HG03521 (cell line): ENCODE results near the gene MED13L.

Source experiments
- ATAC-seq: cut with Tn5 transposase; IDR thresholded peaks from one replicate; pipeline ENCODE4 v1.9.1; 2021; ENCODE audit warnings: mild to moderate bottlenecking, moderate library complexity; ENCODE audit not compliant: unreplicated experiment

Gene MED13L

DNA sequence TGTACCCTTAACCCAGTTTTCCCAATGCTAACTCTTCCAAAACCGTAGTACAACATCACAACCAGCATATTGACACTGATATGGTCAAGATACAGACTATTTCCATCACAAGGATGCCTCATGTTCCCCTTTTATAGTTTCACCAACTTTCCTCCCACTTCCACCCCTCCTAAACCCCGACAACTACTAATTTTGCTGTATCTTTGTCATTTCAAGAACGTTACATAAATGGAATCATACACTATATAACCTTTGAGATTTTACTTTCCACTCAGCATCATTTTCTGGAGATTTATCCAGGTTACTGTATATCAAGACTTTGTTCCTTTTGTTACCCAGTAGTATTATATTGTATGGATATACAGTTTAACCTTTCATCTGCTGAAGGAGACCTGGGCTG, 88.9 kb downstream of the MED13L start:
- no peak for ATAC-seq

DNA sequence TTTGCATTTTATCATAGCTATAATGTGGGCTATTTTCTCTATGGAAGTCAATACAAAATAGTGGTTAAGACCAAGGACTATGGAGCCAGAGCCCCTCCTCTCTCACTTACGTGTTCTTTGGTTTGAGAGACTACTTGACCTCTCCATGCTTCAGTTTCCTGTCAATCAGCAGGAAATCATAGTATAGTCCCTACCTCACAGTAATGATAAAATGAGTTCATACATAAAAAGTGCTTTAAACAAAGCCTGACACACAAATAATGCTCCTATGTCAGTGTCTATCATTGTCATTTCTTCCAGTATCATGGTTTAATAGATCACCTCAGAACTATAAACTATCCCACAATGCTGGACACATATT, 90.4 kb downstream of the MED13L start:
- ATAC-seq = no peak

DNA sequence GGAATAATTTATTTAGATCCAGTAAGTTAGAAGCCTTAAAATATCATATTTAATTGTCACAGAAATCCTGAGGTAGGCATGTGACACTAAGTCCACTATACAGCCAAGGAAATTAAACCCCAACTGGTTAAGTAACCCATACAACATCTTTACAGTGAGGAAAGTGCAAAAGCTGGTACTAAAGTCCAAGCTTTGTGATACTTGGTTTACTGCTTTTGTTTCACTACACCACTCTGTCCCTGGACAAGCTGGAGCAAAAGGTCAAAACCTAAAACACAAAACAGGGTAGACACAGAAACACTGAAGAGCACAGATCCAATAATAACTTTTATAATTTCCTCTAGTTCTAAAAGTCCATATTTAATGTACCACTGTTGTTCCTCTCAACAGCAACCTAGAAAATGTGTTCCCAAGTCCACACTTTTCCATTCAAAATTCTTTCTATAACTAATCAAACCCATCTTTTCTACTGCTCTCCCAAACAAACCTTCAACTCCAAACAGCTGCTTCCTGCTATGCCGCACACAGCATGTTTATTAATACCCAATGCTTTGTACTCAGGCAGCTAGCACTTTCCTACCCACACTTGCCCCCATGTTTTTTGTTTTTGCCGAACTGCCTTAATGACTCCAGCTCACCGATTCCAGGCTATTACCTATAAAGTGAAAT, 90.9 kb downstream of the MED13L start:
- no peak for ATAC-seq

DNA sequence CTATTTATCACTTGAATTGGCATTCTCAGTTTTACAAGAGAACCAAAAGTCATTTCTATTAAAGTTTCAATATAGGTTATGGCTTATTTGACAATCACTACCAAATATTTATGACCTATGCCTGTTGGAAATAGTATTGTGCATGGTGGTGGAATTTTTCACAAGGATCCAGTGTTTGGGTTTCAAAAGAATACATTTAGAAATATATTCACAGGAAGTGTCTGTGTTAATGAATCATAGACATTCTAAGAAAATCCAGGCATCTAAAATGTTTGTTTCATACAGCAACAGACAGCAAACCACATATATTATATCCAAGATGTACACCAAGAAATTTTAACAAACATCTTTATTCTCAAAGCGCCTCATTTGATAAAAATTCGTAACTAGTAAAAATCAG, 92.7 kb downstream of the MED13L start:
- no peak for ATAC-seq

DNA sequence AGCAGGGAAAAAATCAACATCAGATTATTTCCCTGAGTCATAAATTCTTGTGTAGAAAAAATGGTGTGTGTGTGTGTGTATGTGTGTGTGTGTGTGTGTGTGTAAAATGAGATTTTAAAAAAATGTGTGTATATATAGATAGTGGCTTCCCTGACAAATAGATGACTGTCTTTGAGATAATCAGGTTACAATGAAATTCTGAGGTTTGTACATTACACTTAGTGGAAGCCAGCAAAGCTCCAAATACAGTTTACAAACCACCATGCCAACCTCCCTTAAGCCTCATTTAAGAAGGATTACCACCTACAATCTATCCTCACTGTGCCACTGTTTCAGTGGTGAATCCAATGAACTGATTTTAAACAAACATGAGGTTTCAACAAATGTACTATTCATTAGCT, 93.8 kb downstream of the MED13L start:
- no peak for ATAC-seq

DNA sequence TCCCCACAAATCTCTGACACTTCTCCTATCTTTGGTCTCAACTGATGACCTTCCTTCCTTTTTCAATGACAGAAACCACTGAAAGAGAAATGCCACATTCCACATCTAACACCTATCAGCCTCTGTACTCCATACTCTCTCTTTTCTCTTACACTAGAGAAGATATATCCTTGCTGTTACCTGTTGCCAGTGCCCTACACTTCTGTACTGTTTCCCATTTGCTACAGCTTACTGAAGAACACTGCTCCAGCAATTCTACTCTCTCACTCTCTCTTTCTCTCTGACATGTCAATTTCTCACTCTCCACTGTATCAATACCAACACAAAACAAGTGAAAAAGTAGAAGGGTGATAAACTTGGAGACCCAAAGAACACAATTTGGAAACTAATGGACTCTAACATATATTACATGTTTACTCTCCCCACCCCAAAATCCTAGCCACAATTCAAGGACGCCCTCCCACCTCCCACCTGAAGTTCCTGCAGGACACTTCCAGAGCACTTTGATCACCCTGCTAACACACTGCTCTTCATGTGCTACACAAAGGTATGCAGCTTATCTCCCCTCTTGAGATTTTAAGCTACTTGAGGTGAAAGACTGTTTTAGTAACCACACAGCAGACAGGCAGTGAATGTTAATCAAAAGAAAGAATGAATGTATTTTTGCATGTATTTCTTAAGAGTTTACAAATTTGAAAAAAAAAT, 95.0 kb downstream of the MED13L start:
- ATAC-seq = no peak

DNA sequence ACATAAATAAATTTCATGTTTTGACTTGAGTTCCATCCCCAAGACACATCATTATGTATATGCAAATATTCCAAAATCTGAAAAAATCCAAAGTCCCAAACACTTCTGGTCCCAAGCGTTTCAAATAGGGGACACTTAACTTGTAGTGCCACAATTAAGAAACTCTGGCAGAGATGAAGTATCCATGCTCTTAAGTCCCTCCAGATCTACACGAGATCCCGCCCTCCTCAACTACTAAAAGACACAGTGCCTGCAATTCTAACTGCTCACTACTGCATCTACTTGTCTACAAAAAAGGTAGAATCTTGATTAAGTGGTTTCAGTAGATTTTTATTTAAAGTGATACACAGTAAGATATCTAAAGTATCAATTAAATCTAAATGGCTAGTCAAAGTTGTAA, 97.0 kb downstream of the MED13L start:
- no peak for ATAC-seq

DNA sequence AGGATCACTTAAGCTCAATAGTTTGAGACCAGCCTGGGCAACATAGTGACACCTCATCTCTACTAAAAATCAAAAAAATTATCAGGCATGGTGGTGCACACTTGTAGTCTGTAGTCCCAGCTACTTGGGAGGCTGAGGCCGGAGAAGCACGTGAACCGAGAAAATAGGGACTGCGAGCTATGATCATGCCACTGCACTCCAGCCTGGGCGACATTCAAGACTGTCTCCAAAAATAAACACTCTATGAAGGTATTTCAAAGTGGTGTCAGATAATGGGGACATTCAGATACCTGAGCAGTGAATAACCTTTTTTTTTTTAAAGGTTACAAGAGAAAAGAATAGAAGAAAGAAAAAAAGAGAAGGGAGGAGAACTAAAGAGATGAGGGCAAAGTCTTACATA, 98.1 kb downstream of the MED13L start:
- ATAC-seq = no peak

DNA sequence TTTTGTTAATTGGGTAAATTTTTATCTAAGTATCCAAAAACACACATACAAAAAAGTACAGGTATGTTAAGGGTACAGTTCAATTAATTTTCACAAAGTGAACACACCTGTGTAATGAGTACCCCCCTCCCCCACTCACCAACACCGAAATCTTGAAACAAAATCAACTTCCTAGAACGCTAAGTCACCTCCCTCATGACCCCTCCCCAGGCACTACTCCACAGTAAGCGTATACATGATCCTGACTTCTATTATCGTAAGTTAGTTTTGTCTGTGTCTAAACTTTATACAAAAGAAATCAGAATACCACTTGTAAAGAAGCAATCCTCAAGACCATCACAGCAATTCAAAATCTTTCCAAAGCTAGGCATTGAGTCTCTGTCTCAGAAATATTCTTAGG, 100.5 kb downstream of the MED13L start:
- ATAC-seq = no peak

DNA sequence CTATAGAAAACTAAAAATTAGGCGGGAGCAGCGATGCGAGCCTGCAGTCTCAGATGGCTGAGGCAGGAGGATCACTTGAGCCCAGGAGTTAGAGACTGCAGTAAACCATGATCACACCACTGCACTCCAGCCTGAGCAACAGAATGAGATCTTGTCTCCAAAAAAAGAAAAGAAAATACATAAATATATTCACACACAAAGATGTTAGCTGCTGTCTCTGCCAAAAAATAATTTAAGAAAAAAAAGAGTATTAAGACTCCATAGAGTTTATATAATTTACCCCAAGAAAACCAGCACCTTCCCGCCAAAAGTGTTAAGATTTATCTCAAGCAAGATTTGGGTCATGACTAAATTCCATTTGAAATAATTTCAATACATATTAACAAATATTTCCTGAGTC, 102.6 kb downstream of the MED13L start:
- ATAC-seq = no peak

DNA sequence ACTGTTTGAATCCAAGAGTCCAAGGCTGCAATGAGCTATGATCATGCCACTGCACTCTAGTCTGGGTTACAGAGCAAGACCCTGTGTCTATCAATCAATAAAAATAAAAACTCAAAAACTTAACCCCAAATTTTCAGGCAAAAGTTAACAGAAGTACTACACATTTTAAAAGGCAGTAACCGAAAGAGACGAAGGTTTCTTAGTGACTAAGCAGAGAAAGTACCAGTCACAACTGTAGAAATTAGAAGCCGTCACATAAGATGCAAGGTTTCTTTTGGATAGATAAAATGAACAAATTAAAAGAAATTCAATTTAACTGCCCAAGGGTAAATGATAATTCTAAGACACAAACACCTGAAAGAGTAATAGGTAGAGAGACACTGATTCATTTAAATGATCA, 103.5 kb downstream of the MED13L start:
- ATAC-seq = no peak

DNA sequence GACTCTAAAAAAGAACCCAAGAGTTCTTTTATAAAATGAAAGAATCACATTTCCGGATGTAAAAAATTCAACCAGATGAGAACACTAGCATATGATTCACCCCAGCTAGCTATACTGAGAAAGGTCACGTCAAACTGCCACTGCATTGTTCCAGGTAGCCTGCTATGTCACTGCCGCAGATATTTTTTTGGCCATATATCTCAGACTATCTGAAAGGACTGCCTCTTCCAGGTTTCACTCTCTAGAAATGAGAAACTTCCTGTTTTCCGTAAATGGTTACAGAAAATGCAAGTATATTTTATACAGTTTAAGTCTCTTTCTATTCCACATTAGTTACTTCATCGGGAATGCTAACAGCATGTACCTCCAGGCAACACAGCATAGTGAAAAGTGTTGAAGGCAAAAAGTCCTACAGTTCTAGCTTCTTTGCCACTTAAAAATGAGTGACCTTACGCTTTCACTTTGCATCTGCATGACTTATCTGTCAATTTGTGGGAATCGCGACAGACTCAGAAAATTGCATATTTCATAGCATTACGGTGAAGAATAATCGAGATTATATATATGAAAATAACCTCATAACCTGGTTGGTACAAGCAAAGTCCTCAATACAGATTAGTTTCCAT, 105.2 kb downstream of the MED13L start:
- ATAC-seq = no peak

DNA sequence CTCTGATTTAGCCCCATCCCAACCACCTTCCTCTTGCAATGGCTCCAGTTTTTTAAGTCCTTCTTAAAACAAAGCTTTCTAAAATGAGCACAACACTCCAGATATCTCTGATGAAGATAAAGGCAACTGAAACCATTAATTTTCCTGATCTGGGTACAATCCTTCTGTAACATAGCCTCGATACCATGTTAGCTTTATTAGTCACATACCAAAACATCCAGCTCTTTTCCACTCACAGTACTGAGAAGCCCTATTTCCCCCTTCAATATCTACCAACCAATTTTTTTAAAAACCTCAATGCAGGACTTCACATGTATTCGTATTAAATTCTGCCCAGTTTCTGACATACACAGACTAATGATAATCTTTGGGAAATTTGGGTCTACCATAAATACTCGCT, 105.9 kb downstream of the MED13L start:
- no peak for ATAC-seq

DNA sequence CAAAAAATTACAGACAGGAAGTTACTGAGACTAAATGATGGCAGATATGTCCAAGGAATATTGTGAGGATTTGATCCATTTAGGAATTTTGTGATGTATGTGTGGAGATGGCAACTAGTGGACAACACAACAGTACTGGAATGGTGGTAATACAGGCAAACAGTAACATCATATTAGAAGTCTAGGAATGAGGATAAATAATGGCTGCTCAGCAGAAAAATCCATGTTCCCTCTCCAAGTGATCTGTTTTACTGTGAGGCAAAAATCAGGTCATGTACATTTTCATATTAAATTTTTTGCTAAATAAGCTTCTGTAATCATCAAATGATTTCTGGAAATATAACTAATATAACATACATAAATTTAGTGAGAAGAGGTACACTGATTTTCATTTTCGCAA, 108.4 kb downstream of the MED13L start:
- no peak for ATAC-seq

DNA sequence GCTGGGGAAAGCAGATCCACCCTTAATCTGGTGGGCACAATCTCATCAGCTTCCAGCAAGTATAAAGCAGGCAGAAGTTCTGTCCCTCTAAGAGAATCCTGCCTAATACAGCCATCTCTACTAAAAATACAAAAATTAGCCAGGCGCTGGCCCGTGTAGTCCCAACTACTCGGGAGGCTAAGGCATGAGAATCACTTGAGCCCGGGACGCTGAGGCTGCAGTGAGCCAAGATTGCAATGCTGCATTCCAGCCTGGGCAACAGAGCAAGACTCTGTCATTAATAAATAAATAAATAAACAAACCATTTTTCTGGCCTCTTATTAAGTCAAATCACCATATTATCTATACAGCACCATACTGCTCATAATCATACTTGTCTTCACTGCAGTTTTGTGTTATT, 111.2 kb downstream of the MED13L start:
- no peak for ATAC-seq

DNA sequence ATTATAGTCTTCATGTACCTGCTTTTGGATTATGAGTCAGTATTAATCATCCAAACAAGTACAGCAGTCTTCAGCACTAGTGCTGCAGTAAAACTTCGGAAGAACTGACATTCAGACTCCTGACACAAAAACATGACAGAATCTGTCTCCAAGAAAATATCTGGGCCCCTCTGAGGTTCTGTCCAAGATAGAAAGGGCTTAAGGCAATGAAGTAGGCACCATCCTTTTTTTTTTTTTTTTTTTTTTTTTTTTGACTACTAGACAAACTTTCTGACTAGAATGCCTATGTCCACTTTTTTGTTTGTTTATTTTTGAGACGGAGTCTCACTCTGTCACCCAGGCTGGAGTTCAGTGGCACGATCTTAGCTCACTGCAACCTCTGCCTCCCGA, 112.5 kb downstream of the MED13L start:
- no peak for ATAC-seq

DNA sequence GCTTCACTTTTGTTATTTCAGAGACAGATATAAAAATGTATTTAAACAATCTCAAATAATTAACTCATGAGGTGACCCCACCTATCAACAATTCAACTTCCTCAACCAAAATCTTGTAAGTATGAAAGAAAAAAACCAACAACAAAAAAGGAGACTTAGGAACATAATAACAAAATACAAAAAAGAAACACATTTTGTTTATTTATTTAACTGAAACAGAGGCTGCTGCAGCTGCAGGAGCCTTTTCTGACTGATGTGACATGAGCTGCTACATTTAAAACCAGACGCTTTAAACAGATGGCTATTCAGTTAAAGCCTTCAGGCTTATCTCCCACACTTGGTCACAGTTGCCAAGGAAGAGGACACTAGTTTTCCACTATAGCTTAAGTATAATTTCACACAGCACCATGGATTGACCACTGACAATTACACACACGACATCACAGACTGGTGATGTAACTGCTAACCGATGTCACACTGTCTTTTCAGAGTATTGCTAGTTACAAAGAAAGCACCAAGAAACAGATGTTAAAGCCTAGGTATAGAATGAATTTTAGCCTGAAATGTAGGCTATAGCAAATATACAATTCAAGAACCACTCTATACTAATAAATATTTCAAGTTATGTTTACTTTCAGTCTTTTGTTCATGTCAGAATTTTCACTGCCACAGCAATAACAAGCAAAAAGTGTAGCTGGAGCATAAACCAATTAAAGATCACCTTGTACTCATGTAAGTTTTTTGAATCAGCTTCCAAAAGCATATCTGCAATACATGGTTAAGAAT, 113.0 kb downstream of the MED13L start:
- ATAC-seq = no peak

DNA sequence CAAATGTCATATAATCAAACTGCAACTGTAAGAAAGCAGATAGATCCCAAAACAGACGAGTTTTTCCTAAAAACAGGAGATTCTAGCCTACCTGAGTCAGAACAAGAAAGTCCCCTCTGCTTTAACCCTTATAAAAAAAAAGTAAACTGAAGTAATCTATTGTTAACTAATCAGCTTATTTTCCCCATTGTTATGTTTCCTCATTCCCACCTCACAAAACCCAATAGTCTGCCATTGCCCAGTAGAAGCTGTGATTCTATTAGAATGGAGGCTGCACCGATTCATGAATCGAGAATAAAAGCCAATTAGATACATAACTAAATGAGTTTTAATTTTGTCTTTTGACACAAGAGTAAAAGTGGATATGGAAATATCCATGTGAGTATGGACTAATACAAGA, 115.4 kb downstream of the MED13L start:
- no peak for ATAC-seq

DNA sequence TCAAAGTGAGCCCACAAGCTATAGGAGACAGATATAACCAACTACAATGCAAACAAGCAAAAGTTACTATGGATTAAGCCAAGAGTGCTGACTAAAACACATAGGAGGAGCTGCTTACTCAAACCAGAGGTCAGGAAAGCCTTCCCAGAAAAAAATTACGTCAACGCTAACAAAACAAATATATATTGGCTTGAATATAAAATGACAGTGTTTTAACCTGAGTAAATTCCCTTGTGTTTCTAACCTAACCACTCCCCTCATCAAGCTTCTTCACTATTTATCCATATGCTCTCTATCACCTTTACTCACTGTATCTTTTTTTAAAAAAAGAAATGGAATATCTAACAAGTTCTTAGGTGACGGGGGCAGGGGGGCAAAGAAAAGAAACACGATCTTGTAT, 115.9 kb downstream of the MED13L start:
- ATAC-seq = no peak

DNA sequence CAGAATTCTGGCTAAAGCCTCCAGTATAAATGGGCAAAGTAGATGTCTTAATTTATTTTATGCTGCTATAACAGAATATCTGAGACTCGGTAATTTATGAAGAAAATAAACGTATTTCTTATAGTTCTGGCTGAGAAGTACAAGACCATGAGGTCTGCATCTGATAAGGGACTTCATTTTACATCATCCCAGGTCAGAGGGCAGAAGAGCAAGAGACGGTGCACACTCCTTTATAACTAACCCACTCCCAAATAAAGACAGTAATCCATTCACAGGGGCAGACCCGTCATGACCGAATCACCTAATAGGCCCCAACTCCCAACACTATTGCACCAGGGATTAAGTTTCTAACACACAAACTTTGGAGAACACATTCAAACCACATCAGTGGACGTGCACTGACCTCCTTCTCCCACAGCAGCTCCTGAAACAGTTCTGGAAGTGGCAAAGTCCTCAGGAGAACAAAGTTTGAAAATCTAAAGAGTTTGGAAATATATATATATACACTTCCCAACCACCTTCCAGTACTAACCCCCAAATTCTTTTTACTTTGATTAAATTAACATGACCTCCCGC, 116.5 kb downstream of the MED13L start:
- ATAC-seq = no peak

DNA sequence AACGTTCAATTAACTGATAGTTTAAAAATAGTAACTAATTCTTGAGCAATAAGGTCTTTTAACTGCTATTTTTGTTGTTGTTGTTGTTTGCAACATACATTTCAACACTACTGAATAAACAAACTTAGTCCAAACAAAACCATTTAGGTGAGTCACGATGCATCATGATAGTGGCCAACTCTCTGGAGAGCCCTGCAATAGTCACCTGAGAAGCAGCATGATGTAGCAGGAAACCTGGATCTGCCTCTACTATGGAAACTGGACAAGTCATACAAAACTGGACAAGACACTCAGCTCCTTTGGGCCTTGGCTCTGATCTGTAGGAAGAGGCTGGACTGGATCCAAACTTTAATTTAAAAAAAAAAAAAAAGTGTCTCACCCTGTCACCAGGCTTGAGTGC, 117.3 kb downstream of the MED13L start:
- ATAC-seq = no peak
